ENCODE results near the gene C17orf75. TPM values are rescaled to one million over a fixed set of nuclear protein-coding genes. Genes with fewer than 3 reads are reported as not detected.
A peak's percentile ranks its signal among the peaks of the same experiment; 100 is the strongest.

Gene C17orf75
- polyA plus RNA-seq, 1 donor: 22.4 TPM

DNA sequence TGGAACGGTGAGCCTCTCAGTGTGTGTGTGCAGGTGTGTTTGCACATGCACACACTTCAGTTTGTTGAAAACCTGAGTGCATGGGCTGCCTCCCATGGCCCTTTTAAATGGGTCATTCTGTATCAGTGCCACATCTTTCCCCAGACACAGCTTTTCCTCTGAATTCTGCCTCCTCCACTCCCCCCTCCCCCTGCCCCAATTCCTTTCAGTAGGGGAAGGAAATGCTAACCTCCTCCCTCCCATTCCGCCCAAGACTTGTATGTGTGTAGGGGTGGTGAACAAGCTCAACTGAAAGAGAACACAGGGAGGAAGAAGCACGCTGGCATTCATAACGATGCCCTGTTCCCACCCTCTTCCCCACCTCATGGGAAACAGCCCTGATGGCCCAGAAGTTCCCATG, 34.3 kb downstream of the C17orf75 start:
- no peak for DNase-seq
- no peaks in the 10 kb centered on the region for H3K9me3 ChIP-seq (ENCODE audit: control insufficient read depth, low read depth, low read length)
- peaks cover 12% of the 10 kb centered on the region for H3K27me3 ChIP-seq (ENCODE audit: control insufficient read depth, insufficient read depth, low read length)
- no peak overlapping the region for H3K27ac ChIP-seq (ENCODE audit: low read length)
- H3K36me3 ChIP-seq (ENCODE audit: control insufficient read depth, insufficient read depth, low read length): no peaks in the 10 kb centered on the region
- WGBS (ENCODE audit: insufficient coverage, low lambda C conversion rate): no CpG with 5 or more reads among the region's 4 CpGs
- no peak overlapping the region for H3K4me3 ChIP-seq (ENCODE audit: low read length)
- no peaks in the 10 kb centered on the region for H3K4me1 ChIP-seq (ENCODE audit: control insufficient read depth, insufficient read depth, low read length)

DNA sequence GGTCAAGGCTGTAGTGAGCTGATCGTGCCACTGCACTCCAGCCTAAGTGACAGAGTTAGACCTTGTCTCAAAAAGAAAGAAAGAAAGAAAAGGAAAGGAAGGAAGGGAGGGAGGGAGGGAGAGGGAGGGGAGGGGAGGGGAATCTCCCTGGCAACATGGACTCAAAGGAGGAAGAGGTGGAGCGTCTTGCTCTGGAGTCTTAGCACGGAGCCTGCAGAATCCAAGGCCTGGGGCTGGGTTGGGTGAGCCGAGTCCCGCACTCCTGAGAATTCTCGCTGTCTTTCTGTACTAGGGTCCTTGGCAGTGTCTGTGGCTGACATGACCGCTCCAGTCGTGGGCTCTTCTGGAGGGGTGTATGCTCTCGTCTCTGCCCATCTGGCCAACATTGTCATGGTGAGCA, 36.9 kb downstream of the C17orf75 start:
- H3K36me3 ChIP-seq (ENCODE audit: control insufficient read depth, insufficient read depth, low read length): no peaks in the 10 kb centered on the region
- H3K27ac ChIP-seq (ENCODE audit: low read length): no peak overlapping the region
- 100% methylated on average over 1 of the region's 9 CpGs for WGBS (ENCODE audit: insufficient coverage, low lambda C conversion rate)
- H3K27me3 ChIP-seq (ENCODE audit: control insufficient read depth, insufficient read depth, low read length): peaks cover 5% of the 10 kb centered on the region
- H3K4me1 ChIP-seq (ENCODE audit: control insufficient read depth, insufficient read depth, low read length): no peaks in the 10 kb centered on the region
- DNase-seq: no peak
- no peaks in the 10 kb centered on the region for H3K9me3 ChIP-seq (ENCODE audit: control insufficient read depth, low read depth, low read length)
- no peak overlapping the region for H3K4me3 ChIP-seq (ENCODE audit: low read length)

- peaks cover 5% of the 10 kb centered on the region for H3K27me3 ChIP-seq (ENCODE audit: control insufficient read depth, insufficient read depth, low read length)
- no peaks in the 10 kb centered on the region for H3K9me3 ChIP-seq (ENCODE audit: control insufficient read depth, low read depth, low read length)
- no peak overlapping the region for H3K4me3 ChIP-seq (ENCODE audit: low read length)
- WGBS (ENCODE audit: insufficient coverage, low lambda C conversion rate): no CpG with 5 or more reads among the region's 2 CpGs
- no peak overlapping the region for H3K27ac ChIP-seq (ENCODE audit: low read length)
- H3K36me3 ChIP-seq (ENCODE audit: control insufficient read depth, insufficient read depth, low read length): no peaks in the 10 kb centered on the region
- no peaks in the 10 kb centered on the region for H3K4me1 ChIP-seq (ENCODE audit: control insufficient read depth, insufficient read depth, low read length)
- no peak for DNase-seq
Observed at GRCh38 chr17:32303781-32304288, 38.1 kb downstream of the C17orf75 start.

GRCh38 chr17:32302860-32303649, 38.9 kb downstream of the C17orf75 start:
- Histone ChIP-seq H3K27ac (ENCODE audit: low read length) (no peak overlapping the region), H3K36me3 (ENCODE audit: control insufficient read depth, insufficient read depth, low read length) (no peaks in the 10 kb centered on the region), H3K27me3 (ENCODE audit: control insufficient read depth, insufficient read depth, low read length) (peaks cover 3% of the 10 kb centered on the region), H3K9me3 (ENCODE audit: control insufficient read depth, low read depth, low read length) (no peaks in the 10 kb centered on the region), H3K4me1 (ENCODE audit: control insufficient read depth, insufficient read depth, low read length) (no peaks in the 10 kb centered on the region), H3K4me3 (ENCODE audit: low read length) (no peak overlapping the region)
- DNase-seq: no peak
- no CpG with 5 or more reads among the region's 10 CpGs for WGBS (ENCODE audit: insufficient coverage, low lambda C conversion rate)

- H3K9me3 ChIP-seq (ENCODE audit: control insufficient read depth, low read depth, low read length): no peaks in the 10 kb centered on the region
- WGBS (ENCODE audit: insufficient coverage, low lambda C conversion rate): no CpG with 5 or more reads among the region's 4 CpGs
- H3K4me1 ChIP-seq (ENCODE audit: control insufficient read depth, insufficient read depth, low read length): no peaks in the 10 kb centered on the region
- no peaks in the 10 kb centered on the region for H3K36me3 ChIP-seq (ENCODE audit: control insufficient read depth, insufficient read depth, low read length)
- no peak overlapping the region for H3K27ac ChIP-seq (ENCODE audit: low read length)
- no peak overlapping the region for H3K4me3 ChIP-seq (ENCODE audit: low read length)
- no peaks in the 10 kb centered on the region for H3K27me3 ChIP-seq (ENCODE audit: control insufficient read depth, insufficient read depth, low read length)
- no peak for DNase-seq
Observed at GRCh38 chr17:32302037-32302436, 39.9 kb downstream of the C17orf75 start.

GRCh38 chr17:32299580-32300164, 42.3 kb downstream of the C17orf75 start:
- Histone ChIP-seq H3K27ac (ENCODE audit: low read length) (no peak overlapping the region), H3K9me3 (ENCODE audit: control insufficient read depth, low read depth, low read length) (no peaks in the 10 kb centered on the region), H3K27me3 (ENCODE audit: control insufficient read depth, insufficient read depth, low read length) (no peaks in the 10 kb centered on the region), H3K4me3 (ENCODE audit: low read length) (no peak overlapping the region), H3K36me3 (ENCODE audit: control insufficient read depth, insufficient read depth, low read length) (no peaks in the 10 kb centered on the region), H3K4me1 (ENCODE audit: control insufficient read depth, insufficient read depth, low read length) (no peaks in the 10 kb centered on the region)
- WGBS (ENCODE audit: insufficient coverage, low lambda C conversion rate): 93% methylated on average over 3 of the region's 7 CpGs
- no peak for DNase-seq

- DNase-seq: peak; percentile 33 to 73
- no peaks in the 10 kb centered on the region for H3K9me3 ChIP-seq (ENCODE audit: control insufficient read depth, low read depth, low read length)
- no peaks in the 10 kb centered on the region for H3K36me3 ChIP-seq (ENCODE audit: control insufficient read depth, insufficient read depth, low read length)
- no peaks in the 10 kb centered on the region for H3K4me1 ChIP-seq (ENCODE audit: control insufficient read depth, insufficient read depth, low read length)
- WGBS (ENCODE audit: insufficient coverage, low lambda C conversion rate): no CpG with 5 or more reads among the region's 13 CpGs
- no peak overlapping the region for H3K27ac ChIP-seq (ENCODE audit: low read length)
- H3K27me3 ChIP-seq (ENCODE audit: control insufficient read depth, insufficient read depth, low read length): no peaks in the 10 kb centered on the region
- no peak overlapping the region for H3K4me3 ChIP-seq (ENCODE audit: low read length)
Observed at GRCh38 chr17:32298721-32299579, 43.0 kb downstream of the C17orf75 start.

DNA sequence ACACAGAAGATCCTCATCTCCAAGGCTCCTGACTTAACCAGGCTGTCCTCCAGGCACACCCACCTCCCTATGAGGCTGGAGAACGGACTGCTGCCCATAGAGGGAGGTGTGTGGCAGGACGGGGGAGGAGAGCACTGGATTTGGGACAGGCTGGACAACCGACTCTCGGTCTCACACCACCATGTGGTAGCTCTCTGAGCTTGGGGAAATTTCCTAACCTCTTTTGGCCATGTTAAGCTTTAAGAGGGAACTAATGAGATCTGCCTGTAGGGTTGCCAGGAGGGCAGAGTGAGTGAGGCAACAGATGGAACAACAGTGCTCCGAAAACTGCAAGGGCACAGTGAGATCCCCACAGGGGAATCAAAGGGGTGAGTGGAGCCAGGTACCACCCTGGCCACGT, 43.7 kb downstream of the C17orf75 start:
- H3K36me3 ChIP-seq (ENCODE audit: control insufficient read depth, insufficient read depth, low read length): no peaks in the 10 kb centered on the region
- WGBS (ENCODE audit: insufficient coverage, low lambda C conversion rate): no CpG with 5 or more reads among the region's 6 CpGs
- no peaks in the 10 kb centered on the region for H3K27me3 ChIP-seq (ENCODE audit: control insufficient read depth, insufficient read depth, low read length)
- H3K4me3 ChIP-seq (ENCODE audit: low read length): no peak overlapping the region
- no peaks in the 10 kb centered on the region for H3K9me3 ChIP-seq (ENCODE audit: control insufficient read depth, low read depth, low read length)
- H3K4me1 ChIP-seq (ENCODE audit: control insufficient read depth, insufficient read depth, low read length): no peaks in the 10 kb centered on the region
- DNase-seq: no peak
- no peak overlapping the region for H3K27ac ChIP-seq (ENCODE audit: low read length)

DNA sequence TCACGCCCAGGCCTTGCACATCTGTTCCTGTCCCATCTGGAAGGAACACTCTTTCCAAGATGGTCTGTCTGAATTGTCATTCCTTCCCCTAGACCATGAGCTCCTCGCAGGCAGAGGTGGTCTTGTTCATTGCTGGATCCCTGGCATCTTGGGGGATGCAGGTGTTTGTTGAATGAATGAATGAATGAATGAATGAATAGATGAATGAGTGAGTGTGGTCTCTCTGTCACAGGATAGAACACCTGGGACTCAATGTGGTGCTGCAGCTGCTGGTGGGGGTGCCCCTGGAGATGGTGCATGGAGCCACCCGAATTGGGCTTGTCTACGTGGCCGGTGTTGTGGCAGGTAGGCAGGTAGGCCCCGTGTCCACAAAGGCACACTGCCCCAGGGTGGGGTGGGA, 44.1 kb downstream of the C17orf75 start:
- WGBS (ENCODE audit: insufficient coverage, low lambda C conversion rate): no CpG with 5 or more reads among the region's 6 CpGs
- H3K27me3 ChIP-seq (ENCODE audit: control insufficient read depth, insufficient read depth, low read length): no peaks in the 10 kb centered on the region
- no peak for DNase-seq
- no peak overlapping the region for H3K4me3 ChIP-seq (ENCODE audit: low read length)
- H3K36me3 ChIP-seq (ENCODE audit: control insufficient read depth, insufficient read depth, low read length): no peaks in the 10 kb centered on the region
- H3K9me3 ChIP-seq (ENCODE audit: control insufficient read depth, low read depth, low read length): no peaks in the 10 kb centered on the region
- H3K27ac ChIP-seq (ENCODE audit: low read length): no peak overlapping the region
- H3K4me1 ChIP-seq (ENCODE audit: control insufficient read depth, insufficient read depth, low read length): no peaks in the 10 kb centered on the region

- H3K9me3 ChIP-seq (ENCODE audit: control insufficient read depth, low read depth, low read length): no peaks in the 10 kb centered on the region
- no peaks in the 10 kb centered on the region for H3K4me1 ChIP-seq (ENCODE audit: control insufficient read depth, insufficient read depth, low read length)
- no CpG with 5 or more reads among the region's 2 CpGs for WGBS (ENCODE audit: insufficient coverage, low lambda C conversion rate)
- H3K27me3 ChIP-seq (ENCODE audit: control insufficient read depth, insufficient read depth, low read length): no peaks in the 10 kb centered on the region
- H3K4me3 ChIP-seq (ENCODE audit: low read length): no peak overlapping the region
- no peaks in the 10 kb centered on the region for H3K36me3 ChIP-seq (ENCODE audit: control insufficient read depth, insufficient read depth, low read length)
- no peak overlapping the region for H3K27ac ChIP-seq (ENCODE audit: low read length)
- no peak for DNase-seq
Observed at GRCh38 chr17:32297424-32297823, 44.5 kb downstream of the C17orf75 start.

Data from large intestine (tissue), 3 donors.